Kidney epithelial cell (primary cell): Measurements from ENCODE around the gene AUNIP. TPM values are rescaled to one million over a fixed set of nuclear protein-coding genes. Genes with fewer than 3 reads are reported as not detected.

Source experiments
- DNase-seq: peaks from one replicate; pipeline ENCODE4 v3.0.0-alpha.2; 2010; ENCODE audit warnings: low read depth
- H3K27me3 ChIP-seq: 2 replicates; pipeline ENCODE4 v1.6.0; 2011; ENCODE audit warnings: low read length; ENCODE audit not compliant: control insufficient read depth, insufficient read depth
- H3K36me3 ChIP-seq: 2 replicates; pipeline ENCODE4 v1.5.1; 2011; ENCODE audit warnings: low read length; ENCODE audit not compliant: control insufficient read depth, insufficient read depth
- H3K4me3 ChIP-seq: 2 replicates; pipeline ENCODE4 v1.5.1; 2011; ENCODE audit warnings: low read depth, mild to moderate bottlenecking, control low read depth, low read length
- total RNA-seq: library from RNA; depleted of rRNA; stranded (reverse); fragments of >200 nt; gene quantifications from 2 replicates; pipeline ENCODE4 v1.2.3, GENCODE V29; 2015
- TF ChIP-seq, protein P1 (sequence below): IDR thresholded peaks from 2 replicates; pipeline ENCODE4 v1.5.1; 2011; ENCODE audit warnings: mild to moderate bottlenecking, moderate library complexity, low read length, control low read depth, inconsistent platforms; ENCODE audit not compliant: insufficient read depth, poor library complexity, severe bottlenecking

AUNIP gene
- total RNA-seq, 1 donor from 2014 or later = 1.7 TPM

DNA sequence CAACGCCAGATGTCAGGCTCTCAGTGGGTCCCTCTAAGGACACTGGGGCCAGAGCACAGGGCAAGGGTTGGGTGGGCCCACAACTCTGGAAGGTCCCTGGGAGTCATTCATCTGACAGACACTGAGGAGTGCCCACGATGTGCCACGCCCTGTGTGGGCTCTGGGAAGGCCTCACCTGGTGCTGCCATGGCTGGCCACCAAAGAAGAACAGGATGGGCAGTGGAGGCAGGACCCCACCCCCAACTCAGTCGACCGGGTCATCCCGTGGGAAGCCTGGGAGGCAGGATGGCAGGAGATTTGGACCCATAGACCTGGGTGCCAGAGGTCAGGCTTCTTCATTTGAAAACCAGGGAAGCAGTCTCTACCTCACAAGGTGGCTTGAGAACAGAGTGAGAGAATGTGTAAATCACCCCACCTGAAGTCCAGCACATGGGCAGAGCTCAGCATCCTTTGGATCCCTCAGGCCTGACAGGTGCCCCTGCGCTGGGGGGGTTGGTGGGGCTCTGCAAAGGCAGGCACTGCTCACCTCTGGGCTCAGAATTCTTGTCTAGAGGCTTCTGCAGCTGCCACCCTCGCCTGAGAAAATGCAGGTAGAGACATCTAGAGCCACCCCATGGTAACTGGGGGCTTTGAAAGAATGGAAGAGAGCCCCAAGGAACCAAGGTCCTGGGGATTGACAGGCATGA lies 60.4 kb downstream of the AUNIP start:
- Histone ChIP-seq H3K4me3 (no peak overlapping the region), H3K36me3 (no peaks in the 10 kb centered on the region), H3K27me3 (no peaks in the 10 kb centered on the region)
- TF ChIP-seq, protein P1, sequence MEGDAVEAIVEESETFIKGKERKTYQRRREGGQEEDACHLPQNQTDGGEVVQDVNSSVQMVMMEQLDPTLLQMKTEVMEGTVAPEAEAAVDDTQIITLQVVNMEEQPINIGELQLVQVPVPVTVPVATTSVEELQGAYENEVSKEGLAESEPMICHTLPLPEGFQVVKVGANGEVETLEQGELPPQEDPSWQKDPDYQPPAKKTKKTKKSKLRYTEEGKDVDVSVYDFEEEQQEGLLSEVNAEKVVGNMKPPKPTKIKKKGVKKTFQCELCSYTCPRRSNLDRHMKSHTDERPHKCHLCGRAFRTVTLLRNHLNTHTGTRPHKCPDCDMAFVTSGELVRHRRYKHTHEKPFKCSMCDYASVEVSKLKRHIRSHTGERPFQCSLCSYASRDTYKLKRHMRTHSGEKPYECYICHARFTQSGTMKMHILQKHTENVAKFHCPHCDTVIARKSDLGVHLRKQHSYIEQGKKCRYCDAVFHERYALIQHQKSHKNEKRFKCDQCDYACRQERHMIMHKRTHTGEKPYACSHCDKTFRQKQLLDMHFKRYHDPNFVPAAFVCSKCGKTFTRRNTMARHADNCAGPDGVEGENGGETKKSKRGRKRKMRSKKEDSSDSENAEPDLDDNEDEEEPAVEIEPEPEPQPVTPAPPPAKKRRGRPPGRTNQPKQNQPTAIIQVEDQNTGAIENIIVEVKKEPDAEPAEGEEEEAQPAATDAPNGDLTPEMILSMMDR = no peak
- no peak for DNase-seq

DNA sequence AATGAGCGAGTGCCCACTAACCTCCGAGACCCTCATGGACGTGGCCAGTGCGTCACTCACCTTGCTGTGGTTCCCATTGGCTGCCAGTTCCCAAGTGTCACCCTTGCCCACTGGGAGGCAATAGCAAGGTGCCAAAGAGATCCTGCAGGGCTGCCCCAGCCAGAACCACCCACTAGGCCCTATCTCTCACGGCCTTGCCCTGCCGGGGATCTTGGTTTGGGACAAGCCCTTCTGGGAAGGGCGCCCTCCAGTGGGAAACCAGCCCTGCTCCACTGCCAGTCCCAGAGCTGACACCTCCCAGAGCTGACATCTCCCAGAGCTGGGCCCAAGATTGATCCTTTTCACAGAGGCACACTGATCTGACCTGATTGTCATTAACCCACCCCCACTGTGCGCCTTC lies 61.3 kb downstream of the AUNIP start:
- Histone ChIP-seq H3K36me3 (no peaks in the 10 kb centered on the region), H3K27me3 (no peaks in the 10 kb centered on the region), H3K4me3 (no peak overlapping the region)
- DNase-seq = no peak
- TF ChIP-seq, protein P1 = peak; percentile 55

DNA sequence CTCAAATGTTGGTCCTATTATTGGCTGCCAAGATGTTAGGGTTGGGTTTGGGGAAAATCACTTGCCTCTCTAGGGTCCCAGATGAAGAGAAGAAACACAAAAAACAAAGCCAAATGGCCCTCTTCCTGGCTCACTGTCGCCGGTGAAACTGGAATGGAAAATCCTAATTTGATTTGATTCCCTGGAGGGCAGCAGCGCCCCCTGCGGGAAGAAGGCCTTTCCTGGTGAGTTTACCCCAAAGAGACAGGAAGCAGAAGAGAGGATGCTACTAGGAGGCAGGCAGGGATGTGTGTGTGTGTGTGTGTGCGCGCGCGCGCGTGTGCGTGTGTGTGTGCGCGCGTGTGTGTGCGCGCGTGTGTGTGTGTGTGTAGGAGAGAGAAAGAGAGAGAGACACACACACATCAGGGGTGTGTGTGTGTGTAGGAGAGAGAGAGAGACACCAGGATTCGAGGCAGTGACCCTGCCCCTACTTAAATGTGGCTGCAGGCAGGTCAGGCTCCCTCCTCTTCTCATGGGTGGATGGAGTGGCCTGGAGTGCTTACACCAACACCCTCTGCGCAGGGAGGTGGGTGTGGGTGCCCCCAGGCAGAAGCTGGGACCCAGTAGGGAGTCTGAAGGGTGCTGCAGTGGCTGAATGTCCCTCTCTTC lies 62.3 kb downstream of the AUNIP start:
- DNase-seq = no peak
- H3K27me3 ChIP-seq = no peaks in the 10 kb centered on the region
- H3K4me3 ChIP-seq = no peak overlapping the region
- no peaks in the 10 kb centered on the region for H3K36me3 ChIP-seq
- TF ChIP-seq, protein P1 = peak; percentile 90

DNA sequence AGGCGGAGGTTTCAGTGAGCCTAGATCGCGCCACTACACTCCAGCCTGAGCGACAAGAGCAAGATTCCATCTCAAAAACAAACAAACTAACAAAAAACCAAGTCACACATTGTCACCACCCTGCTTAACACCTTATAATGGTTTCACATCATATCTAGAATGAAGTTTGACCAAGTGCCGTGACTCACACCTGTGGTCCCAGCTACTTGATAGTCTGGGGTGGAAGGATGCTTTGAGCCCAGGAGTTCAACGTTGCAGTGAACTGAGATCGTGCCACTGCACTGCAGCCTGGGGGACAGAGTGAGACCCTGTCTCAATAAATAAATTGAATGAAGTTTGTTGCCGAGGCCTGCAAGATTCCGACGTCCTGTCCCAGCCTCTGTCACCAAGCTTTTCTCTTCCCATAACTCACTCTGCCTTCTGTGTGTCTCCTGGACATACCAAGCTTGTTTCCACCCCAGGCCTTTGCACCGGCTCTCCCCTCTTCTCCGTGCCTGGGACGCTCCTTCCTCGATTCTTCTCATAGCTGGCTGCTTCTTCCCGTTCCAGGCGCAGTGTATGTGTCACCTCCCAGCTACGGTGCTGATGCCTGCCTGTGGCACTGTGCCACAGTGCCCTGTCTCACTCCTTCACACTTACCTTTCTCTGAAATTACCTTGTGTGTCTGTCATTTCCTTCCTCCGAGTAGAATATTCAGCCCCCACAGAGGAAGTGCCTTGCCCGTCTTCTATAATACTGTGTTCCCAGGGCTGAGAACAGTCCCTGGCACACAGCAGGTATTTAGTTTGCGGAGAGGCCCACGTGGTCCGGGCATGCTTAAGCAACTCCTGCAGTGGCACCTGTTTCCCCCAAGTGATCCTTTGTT lies 63.1 kb downstream of the AUNIP start:
- Histone ChIP-seq H3K27me3 (no peaks in the 10 kb centered on the region), H3K4me3 (no peak overlapping the region), H3K36me3 (no peaks in the 10 kb centered on the region)
- TF ChIP-seq, protein P1 = no peak
- no peak for DNase-seq

DNA sequence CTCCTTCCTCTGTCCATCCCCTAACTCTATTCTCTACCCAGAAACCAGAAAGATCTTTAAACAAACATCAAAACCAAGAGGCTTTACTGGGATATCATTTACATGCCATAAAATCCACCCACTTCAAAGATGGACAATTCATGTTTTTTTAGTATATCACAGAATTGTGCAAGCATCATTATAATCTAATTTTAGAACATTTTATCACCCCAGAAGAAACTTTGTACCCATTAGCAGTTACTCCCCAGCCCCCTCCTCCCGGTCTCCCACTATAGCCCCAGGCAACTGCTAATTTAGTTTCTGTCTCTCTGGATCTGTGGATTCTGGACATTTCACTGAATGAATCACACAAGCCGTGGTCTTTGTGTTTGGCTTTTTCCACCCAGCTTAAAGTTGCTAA lies 64.0 kb downstream of the AUNIP start:
- H3K27me3 ChIP-seq = no peaks in the 10 kb centered on the region
- TF ChIP-seq, protein P1 = no peak

More for the DNA sequence above, 64.0 kb downstream of the AUNIP start:
- no peak for DNase-seq
- Histone ChIP-seq H3K36me3 (no peaks in the 10 kb centered on the region), H3K4me3 (no peak overlapping the region)
